ENCODE results near the gene CCDC197. TPM values are rescaled to one million over a fixed set of nuclear protein-coding genes. Genes with fewer than 3 reads are reported as not detected.

CCDC197 gene
- total and polyA plus RNA-seq, 9 of the 15 experiments (the other 6 are each of a cell fraction or from before 2014, with no cell fraction given) = not detected

- TF ChIP-seq, protein P1, sequence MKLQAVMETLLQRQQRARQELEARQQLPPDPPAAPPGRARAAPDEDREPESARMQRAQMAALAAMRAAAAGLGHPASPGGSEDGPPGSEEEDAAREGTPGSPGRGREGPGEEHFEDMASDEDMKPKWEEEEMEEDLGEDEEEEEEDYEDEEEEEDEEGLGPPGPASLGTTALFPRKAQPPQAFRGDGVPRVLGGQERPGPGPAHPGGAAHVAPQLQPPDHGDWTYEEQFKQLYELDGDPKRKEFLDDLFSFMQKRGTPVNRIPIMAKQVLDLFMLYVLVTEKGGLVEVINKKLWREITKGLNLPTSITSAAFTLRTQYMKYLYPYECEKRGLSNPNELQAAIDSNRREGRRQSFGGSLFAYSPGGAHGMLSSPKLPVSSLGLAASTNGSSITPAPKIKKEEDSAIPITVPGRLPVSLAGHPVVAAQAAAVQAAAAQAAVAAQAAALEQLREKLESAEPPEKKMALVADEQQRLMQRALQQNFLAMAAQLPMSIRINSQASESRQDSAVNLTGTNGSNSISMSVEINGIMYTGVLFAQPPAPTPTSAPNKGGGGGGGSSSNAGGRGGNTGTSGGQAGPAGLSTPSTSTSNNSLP (IDR thresholded peaks at IDR 0.05; ENCODE audit: borderline replicate concordance, low read depth, low read length) = no peak
- TF ChIP-seq JUN (IDR thresholded peaks at IDR 0.05; ENCODE audit: borderline replicate concordance, low read depth, low read length) = peak; percentile 71
- no peak for TF ChIP-seq JUN (CRISPR knock-in tag; IDR thresholded peaks at IDR 0.05; ENCODE audit: borderline replicate concordance)
- peak; percentile 75 for TF ChIP-seq FOSL1 (tag; conservative IDR thresholded peaks at IDR 0.05)
- peak; percentile 38; the same call in 1 of the 2 replicates for TF ChIP-seq SOX6 (IDR thresholded peaks at IDR 0.05)
- TF ChIP-seq LCOR (CRISPR knock-in tag; IDR thresholded peaks at IDR 0.05) = no peak
- no peak for TF ChIP-seq KDM5B (IDR thresholded peaks at IDR 0.05; ENCODE audit: insufficient replicate concordance, low read depth, low read length)
- no peak for TF ChIP-seq ZNF263 (CRISPR knock-in tag; IDR thresholded peaks at IDR 0.05; ENCODE audit: borderline replicate concordance)
- TF ChIP-seq, protein P2, sequence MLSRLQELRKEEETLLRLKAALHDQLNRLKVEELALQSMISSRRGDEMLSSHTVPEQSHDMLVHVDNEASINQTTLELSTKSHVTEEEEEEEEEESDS (CRISPR knock-in tag; IDR thresholded peaks at IDR 0.05) = no peak
- 0 out of 2 replicates have a peak, but pooled peaks have one; percentile 14 for TF ChIP-seq CTBP1 (IDR thresholded peaks at IDR 0.05; ENCODE audit: borderline replicate concordance)
- TF ChIP-seq FOS (IDR thresholded peaks at IDR 0.05; ENCODE audit: extremely low read depth, insufficient read length) = peak; percentile 3
- TF ChIP-seq PURB (CRISPR knock-in tag; IDR thresholded peaks at IDR 0.05; ENCODE audit: low read depth) = no peak
- 0 out of 2 replicates have a peak, but pooled peaks have one; percentile 9 for TF ChIP-seq EGR1 (conservative IDR thresholded peaks at IDR 0.05)
- peak; percentile 48; the same call in 1 of the 2 replicates for TF ChIP-seq JUND (IDR thresholded peaks at IDR 0.05; ENCODE audit: borderline replicate concordance, low read depth, low read length)
- peak; percentile 31; the same call in 1 of the 3 replicates for TF ChIP-seq JUND (tag; IDR thresholded peaks at IDR 0.05; ENCODE audit: borderline replicate concordance, low read depth, low read length)
- TF ChIP-seq GMEB1 (CRISPR knock-in tag; IDR thresholded peaks at IDR 0.05) = no peak
- no peak for TF ChIP-seq ZNF707 (CRISPR knock-in tag; conservative IDR thresholded peaks at IDR 0.05)
- no peak for TF ChIP-seq CCNT2 (IDR thresholded peaks at IDR 0.05; ENCODE audit: borderline replicate concordance, extremely low read depth, insufficient read length, low read depth, low read length)
- no peak for TF ChIP-seq FOXA1 (IDR thresholded peaks at IDR 0.05; ENCODE audit: borderline replicate concordance)
- peak; percentile 51; the same call in 1 of the 2 replicates for TF ChIP-seq ZEB2 (IDR thresholded peaks at IDR 0.05)
- no peak for TF ChIP-seq MTA1 (IDR thresholded peaks at IDR 0.05; ENCODE audit: borderline replicate concordance)
- no peak for TF ChIP-seq NR2C2 (CRISPR knock-in tag; IDR thresholded peaks at IDR 0.05)
- TF ChIP-seq NR2C2 (tag; IDR thresholded peaks at IDR 0.05) = peak; percentile 80; the same call in 1 of the 2 replicates
- TF ChIP-seq, protein P3, sequence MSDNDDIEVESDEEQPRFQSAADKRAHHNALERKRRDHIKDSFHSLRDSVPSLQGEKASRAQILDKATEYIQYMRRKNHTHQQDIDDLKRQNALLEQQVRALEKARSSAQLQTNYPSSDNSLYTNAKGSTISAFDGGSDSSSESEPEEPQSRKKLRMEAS (CRISPR knock-in tag; IDR thresholded peaks at IDR 0.05) = no peak
- TF ChIP-seq SMARCA5 (IDR thresholded peaks at IDR 0.05) = no peak
Measured at GRCh38 chr14:93959239-93960107, 37.6 kb upstream of the CCDC197 start (continued).
